ENCODE measurements around the gene ZAP70. TPM values are rescaled to one million over a fixed set of nuclear protein-coding genes. Genes with fewer than 3 reads are reported as not detected.

Gene ZAP70
- total RNA-seq, 1 experiment from 2014 or later: 0.54 TPM

GRCh38 chr2:97734061-97735051 lies 21.0 kb downstream of the ZAP70 start:
- in situ Hi-C loops (cut with HindIII; ENCODE audit: low pct_unique_long_range_greater_than_20kb, low sequenced_read_pairs) (no loop called here), intact Hi-C loops (cut with micrococcal nuclease; ENCODE audit: unreplicated experiment) (no loop called here)
- ATAC-seq (no peak), DNase-seq (ENCODE audit: low read depth, low spot score) (no peak)
- Histone ChIP-seq H3K4me3 (ENCODE audit: low read depth in 2 of 2, low read length in 2 of 2) (no peak overlapping the region), H3K9me3 (ENCODE audit: control insufficient read depth, insufficient read depth, low read depth, low read length) (peaks cover 4% of the 10 kb centered on the region; the same call in 1 of the 2 replicates), H3K4me1 (ENCODE audit: control insufficient read depth, insufficient read depth, low read length) (no peaks in the 10 kb centered on the region), H3K27ac (ENCODE audit: low read length) (no peak overlapping the region), H3K36me3 (ENCODE audit: control insufficient read depth, insufficient read depth, low read length) (no peaks in the 10 kb centered on the region), H3K27me3 (ENCODE audit: control insufficient read depth, insufficient read depth, low read length) (no peaks in the 10 kb centered on the region)
- ChIA-PET CTCF (no interaction called here), POLR2A (no interaction called here)
- TF ChIP-seq SIN3A (IDR thresholded peaks at IDR 0.05; ENCODE audit: borderline replicate concordance, insufficient read depth, low read depth, low read length) (no peak), REST (IDR thresholded peaks at IDR 0.05; ENCODE audit: insufficient read depth in 1 of 2, low read depth in 2 of 2, low read length in 1 of 2) (no peak), CTCF (IDR thresholded peaks at IDR 0.05) (no peak), POLR2AphosphoS5 (IDR thresholded peaks at IDR 0.05; ENCODE audit: low read depth, low read length) (no peak), TCF7L2 (IDR thresholded peaks at IDR 0.05; ENCODE audit: low read depth, low read length) (no peak)
- BruUV-seq (replicated peaks): no TSS peak

GRCh38 chr2:97735161-97735561 lies 21.8 kb downstream of the ZAP70 start:
- Histone ChIP-seq H3K4me1 (ENCODE audit: control insufficient read depth, insufficient read depth, low read length) (no peaks in the 10 kb centered on the region), H3K36me3 (ENCODE audit: control insufficient read depth, insufficient read depth, low read length) (no peaks in the 10 kb centered on the region), H3K27me3 (ENCODE audit: control insufficient read depth, insufficient read depth, low read length) (no peaks in the 10 kb centered on the region), H3K27ac (ENCODE audit: low read length) (no peak overlapping the region), H3K4me3 (ENCODE audit: low read depth in 2 of 2, low read length in 2 of 2) (no peak overlapping the region), H3K9me3 (ENCODE audit: control insufficient read depth, insufficient read depth, low read depth, low read length) (peaks cover 3% of the 10 kb centered on the region; the same call in 1 of the 2 replicates)
- intact Hi-C loops (cut with micrococcal nuclease; ENCODE audit: unreplicated experiment) (no loop called here), in situ Hi-C loops (cut with HindIII; ENCODE audit: low pct_unique_long_range_greater_than_20kb, low sequenced_read_pairs) (no loop called here)
- TF ChIP-seq CTCF (IDR thresholded peaks at IDR 0.05) (no peak), SIN3A (IDR thresholded peaks at IDR 0.05; ENCODE audit: borderline replicate concordance, insufficient read depth, low read depth, low read length) (no peak)
- POLR2A ChIA-PET: no interaction called here
- BruUV-seq (replicated peaks): no TSS peak
- no peak for DNase-seq (ENCODE audit: low read depth, low spot score)
- CTCF ChIA-PET: no interaction called here
- no peak for ATAC-seq
